Measurements from ENCODE around the gene INIP. TPM values are rescaled to one million over a fixed set of nuclear protein-coding genes. Genes with fewer than 3 reads are reported as not detected.

INIP gene
- total RNA-seq, 2 donors from 2014 or later, result 12.6 to 16.2 TPM

DNA sequence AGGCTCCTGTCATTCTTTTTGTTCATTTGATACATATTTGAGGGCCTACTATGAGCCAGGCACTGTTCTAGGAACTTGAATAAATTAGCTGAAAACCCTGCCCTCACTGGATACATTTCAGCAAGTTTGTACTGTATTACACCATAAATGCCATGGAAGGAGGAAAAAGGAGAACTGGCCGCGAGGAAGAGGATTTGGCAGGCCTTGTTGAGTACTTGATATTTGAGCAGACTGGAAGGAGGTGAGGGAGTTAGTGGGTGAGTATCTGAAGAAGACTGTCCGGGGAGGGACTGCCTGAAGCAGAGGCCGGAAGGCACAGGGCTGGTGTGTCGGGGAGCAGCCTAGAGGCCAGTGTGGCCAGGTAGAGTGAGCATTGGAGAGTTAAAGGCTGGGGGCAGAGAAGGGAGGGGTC lies 37.1 kb upstream of the INIP start:
- Histone ChIP-seq H3K27me3 (no peaks in the 10 kb centered on the region), H3K27ac (peak overlapping the region; percentile 41 to 58), H3K4me3 (no peak overlapping the region), H3K9me3 (no peaks in the 10 kb centered on the region), H3K36me3 (no peaks in the 10 kb centered on the region), H3K4me1 (peaks cover 0 to 51% of the 10 kb centered on the region in 2 donors)
- TF ChIP-seq, protein P1, sequence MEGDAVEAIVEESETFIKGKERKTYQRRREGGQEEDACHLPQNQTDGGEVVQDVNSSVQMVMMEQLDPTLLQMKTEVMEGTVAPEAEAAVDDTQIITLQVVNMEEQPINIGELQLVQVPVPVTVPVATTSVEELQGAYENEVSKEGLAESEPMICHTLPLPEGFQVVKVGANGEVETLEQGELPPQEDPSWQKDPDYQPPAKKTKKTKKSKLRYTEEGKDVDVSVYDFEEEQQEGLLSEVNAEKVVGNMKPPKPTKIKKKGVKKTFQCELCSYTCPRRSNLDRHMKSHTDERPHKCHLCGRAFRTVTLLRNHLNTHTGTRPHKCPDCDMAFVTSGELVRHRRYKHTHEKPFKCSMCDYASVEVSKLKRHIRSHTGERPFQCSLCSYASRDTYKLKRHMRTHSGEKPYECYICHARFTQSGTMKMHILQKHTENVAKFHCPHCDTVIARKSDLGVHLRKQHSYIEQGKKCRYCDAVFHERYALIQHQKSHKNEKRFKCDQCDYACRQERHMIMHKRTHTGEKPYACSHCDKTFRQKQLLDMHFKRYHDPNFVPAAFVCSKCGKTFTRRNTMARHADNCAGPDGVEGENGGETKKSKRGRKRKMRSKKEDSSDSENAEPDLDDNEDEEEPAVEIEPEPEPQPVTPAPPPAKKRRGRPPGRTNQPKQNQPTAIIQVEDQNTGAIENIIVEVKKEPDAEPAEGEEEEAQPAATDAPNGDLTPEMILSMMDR (IDR thresholded peaks at IDR 0.05), result no peak
- no peak for DNase-seq (ENCODE audit: low spot score)

DNA sequence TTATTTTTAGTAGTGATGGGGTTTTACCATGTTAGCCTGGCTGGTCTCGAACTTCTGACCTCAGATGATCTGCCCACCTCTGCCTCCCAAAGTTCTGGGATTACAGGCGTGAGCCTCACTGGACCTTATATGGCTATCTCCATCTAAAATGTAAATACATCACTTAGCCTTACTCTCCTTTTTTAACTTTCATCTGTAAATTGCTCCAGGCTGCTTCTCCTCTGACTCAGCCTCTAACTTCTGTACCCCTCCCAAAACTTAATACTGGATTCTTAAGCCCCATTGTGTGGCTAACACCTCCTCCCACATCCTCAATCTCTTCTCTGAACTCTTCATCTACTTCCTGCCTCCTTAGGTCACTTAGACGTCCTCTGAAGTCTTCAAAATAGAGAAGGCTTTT lies 36.7 kb upstream of the INIP start:
- TF ChIP-seq, protein P1 (IDR thresholded peaks at IDR 0.05), result no peak
- Histone ChIP-seq H3K36me3 (no peaks in the 10 kb centered on the region), H3K4me3 (no peak overlapping the region), H3K4me1 (peaks cover 0 to 55% of the 10 kb centered on the region in 2 donors), H3K27me3 (no peaks in the 10 kb centered on the region), H3K27ac (peak overlapping the region; percentile 41 to 58), H3K9me3 (no peaks in the 10 kb centered on the region)
- no peak for DNase-seq (ENCODE audit: low spot score)

DNA sequence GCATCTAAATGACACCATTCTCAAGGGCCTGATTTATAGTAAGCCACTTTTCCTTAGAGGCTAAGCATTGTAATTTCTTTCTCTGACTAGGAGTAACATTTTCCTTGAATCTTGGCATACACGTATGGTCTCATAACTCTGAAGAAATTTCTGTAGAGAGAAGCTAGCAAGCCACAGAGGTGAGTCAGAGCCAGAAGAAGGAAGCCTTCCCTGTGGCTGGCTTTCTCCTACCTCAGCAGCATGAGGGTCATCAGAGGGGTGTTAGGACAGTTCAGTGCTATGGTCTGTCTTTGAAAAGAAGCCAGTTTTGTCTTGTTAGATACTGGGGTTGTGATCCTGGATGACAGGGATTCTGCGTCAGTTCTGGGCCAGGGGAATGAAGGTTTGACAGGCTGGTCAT lies 35.8 kb upstream of the INIP start:
- no peaks in the 10 kb centered on the region for H3K27me3 ChIP-seq
- H3K36me3 ChIP-seq, result no peaks in the 10 kb centered on the region
- no peaks in the 10 kb centered on the region for H3K9me3 ChIP-seq
- peaks cover 0 to 55% of the 10 kb centered on the region in 2 donors for H3K4me1 ChIP-seq
- no peak for DNase-seq (ENCODE audit: low spot score)
- no peak overlapping the region for H3K4me3 ChIP-seq
- no peak overlapping the region for H3K27ac ChIP-seq
- TF ChIP-seq, protein P1 (IDR thresholded peaks at IDR 0.05), result no peak

DNA sequence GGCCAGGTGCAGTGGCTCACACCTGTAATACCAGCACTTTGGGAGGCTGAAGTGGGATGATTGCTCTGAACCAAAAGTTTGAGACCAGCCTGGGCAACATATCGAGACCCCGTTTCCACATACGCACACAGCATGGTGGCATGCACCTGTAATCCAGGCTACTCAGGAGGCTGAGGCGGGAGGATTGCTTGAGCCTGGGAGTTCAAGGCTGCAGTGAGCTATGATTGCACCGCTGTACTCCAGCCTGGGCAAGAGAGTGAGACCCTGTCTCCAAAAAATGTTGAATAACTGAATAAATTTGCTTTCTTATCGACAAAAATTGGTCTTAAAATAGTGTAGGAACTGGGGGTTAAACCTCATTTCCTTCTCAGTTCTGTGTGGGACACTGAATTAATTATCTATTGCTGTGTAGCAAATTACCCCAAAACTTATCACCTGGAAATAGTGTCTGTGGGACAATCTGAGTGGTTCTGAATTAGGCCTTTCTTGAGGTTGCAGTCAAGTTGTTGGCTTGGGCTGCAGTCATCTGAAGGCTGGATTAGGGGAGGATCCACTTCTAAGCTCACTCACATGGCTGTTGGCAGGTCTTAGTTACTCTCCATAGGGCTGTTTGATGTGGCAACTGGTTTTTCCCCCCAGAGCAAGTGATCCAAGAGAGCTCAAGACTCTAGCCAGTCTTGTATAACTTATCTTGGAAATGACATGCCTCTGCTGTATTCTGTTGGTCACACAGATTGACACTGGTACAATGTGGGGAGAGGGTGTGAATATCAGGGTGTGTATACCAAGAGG lies 34.6 kb upstream of the INIP start:
- Histone ChIP-seq H3K27ac (no peak overlapping the region), H3K36me3 (no peaks in the 10 kb centered on the region), H3K4me3 (no peak overlapping the region), H3K4me1 (peaks cover 0 to 51% of the 10 kb centered on the region in 2 donors), H3K9me3 (no peaks in the 10 kb centered on the region), H3K27me3 (no peaks in the 10 kb centered on the region)
- DNase-seq (ENCODE audit: low spot score), result no peak
- TF ChIP-seq, protein P1 (IDR thresholded peaks at IDR 0.05), result no peak

DNA sequence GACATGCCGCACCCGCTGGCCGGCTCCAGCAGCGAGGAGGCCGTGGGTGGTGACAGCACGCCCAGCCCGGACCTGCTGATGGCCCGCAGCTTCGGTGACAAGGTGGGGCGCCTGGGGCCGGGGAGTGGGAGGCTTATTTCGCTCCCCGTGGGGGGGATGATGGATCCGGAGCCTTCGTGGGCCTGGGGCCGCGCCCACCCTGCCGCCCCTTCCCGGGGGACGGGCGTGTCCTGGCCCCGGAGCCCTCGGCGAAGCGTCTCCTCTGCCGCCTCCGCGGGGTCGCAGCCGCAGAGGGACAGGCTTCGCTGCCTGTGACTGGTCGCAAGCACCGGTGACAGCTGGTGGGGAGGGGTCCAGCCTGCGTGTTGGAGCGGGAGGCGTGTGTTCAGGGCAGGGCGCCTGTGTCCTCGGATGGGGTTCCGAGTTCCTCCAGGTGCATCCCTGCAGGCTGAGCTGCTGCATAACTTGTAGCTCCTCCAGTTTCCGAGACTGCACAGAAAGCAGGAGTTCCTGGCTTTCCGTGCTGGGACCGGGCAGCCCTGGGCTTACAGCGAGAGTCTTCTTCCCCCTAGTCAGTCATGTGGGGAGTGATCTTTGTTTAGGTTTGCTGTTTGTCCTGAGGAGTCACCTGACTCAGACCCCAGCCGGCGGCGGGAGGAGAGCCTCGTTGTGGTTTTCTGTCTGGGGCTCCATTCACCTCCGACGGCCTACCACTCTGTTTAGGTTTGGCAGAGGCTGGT lies 33.3 kb upstream of the INIP start:
- peak; percentile 60 for DNase-seq (ENCODE audit: low spot score)
- Histone ChIP-seq H3K9me3 (no peaks in the 10 kb centered on the region), H3K4me1 (peaks cover 0 to 43% of the 10 kb centered on the region in 2 donors), H3K4me3 (peak overlapping the region; percentile 94 to 97), H3K36me3 (no peaks in the 10 kb centered on the region), H3K27ac (peak overlapping the region; percentile 86), H3K27me3 (no peaks in the 10 kb centered on the region)
- TF ChIP-seq, protein P1 (IDR thresholded peaks at IDR 0.05), result no peak
